ENCODE results near the gene TUBA4B.
"Not testable (repeated sequence)": the region's sequence is repeated elsewhere in the genome, so short reads cannot be mapped to it uniquely, and the experiment has no call there.

The TUBA4B gene

GRCh38 chr2:219286436-219287115 lies 33.5 kb downstream of the TUBA4B start:
- DNase-seq (ENCODE audit: low read depth, low spot score) = no peak

GRCh38 chr2:219287116-219287440 lies 34.0 kb downstream of the TUBA4B start:
- not testable (repeated sequence) for H3K27me3 ChIP-seq (ENCODE audit: control insufficient read depth, insufficient read depth, low read length); H3K4me1 ChIP-seq (ENCODE audit: control insufficient read depth, insufficient read depth, low read length); DNase-seq (ENCODE audit: low read depth, low spot score); H3K36me3 ChIP-seq (ENCODE audit: control insufficient read depth, insufficient read depth, low read length); H3K9me3 ChIP-seq (ENCODE audit: control insufficient read depth, insufficient read depth, low read length); H3K4me3 ChIP-seq (ENCODE audit: low read length); H3K27ac ChIP-seq (ENCODE audit: low read length)
- WGBS (ENCODE audit: insufficient coverage, insufficient read length) = no CpG with 5 or more reads among the region's 6 CpGs

More at GRCh38 chr2:219286436-219287115, 33.5 kb downstream of the TUBA4B start:
- Histone ChIP-seq H3K27ac (ENCODE audit: low read length) (no peak overlapping the region), H3K4me1 (ENCODE audit: control insufficient read depth, insufficient read depth, low read length) (peaks cover 7% of the 10 kb centered on the region; the same call in 1 of the 2 replicates), H3K4me3 (ENCODE audit: low read length) (no peak overlapping the region), H3K36me3 (ENCODE audit: control insufficient read depth, insufficient read depth, low read length) (peaks cover 4% of the 10 kb centered on the region), H3K27me3 (ENCODE audit: control insufficient read depth, insufficient read depth, low read length) (no peaks in the 10 kb centered on the region), H3K9me3 (ENCODE audit: control insufficient read depth, insufficient read depth, low read length) (no peaks in the 10 kb centered on the region)
- WGBS (ENCODE audit: insufficient coverage, insufficient read length) = no CpG with 5 or more reads among the region's 12 CpGs

- no peak for DNase-seq (ENCODE audit: low read depth, low spot score)
- WGBS (ENCODE audit: insufficient coverage, insufficient read length) = no CpG with 5 or more reads among the region's 10 CpGs
- H3K4me3 ChIP-seq (ENCODE audit: low read length) = no peak overlapping the region
- H3K4me1 ChIP-seq (ENCODE audit: control insufficient read depth, insufficient read depth, low read length) = peaks cover 7% of the 10 kb centered on the region; the same call in 1 of the 2 replicates
- H3K36me3 ChIP-seq (ENCODE audit: control insufficient read depth, insufficient read depth, low read length) = peaks cover 4% of the 10 kb centered on the region
- no peaks in the 10 kb centered on the region for H3K27me3 ChIP-seq (ENCODE audit: control insufficient read depth, insufficient read depth, low read length)
- H3K27ac ChIP-seq (ENCODE audit: low read length) = no peak overlapping the region
- no peaks in the 10 kb centered on the region for H3K9me3 ChIP-seq (ENCODE audit: control insufficient read depth, insufficient read depth, low read length)
These were observed 34.7 kb downstream of the TUBA4B start for GRCh38 chr2:219287580-219288265.

- H3K27ac ChIP-seq (ENCODE audit: low read length) = no peak overlapping the region
- H3K36me3 ChIP-seq (ENCODE audit: control insufficient read depth, insufficient read depth, low read length) = peaks cover 4% of the 10 kb centered on the region
- H3K27me3 ChIP-seq (ENCODE audit: control insufficient read depth, insufficient read depth, low read length) = no peaks in the 10 kb centered on the region
- no peaks in the 10 kb centered on the region for H3K9me3 ChIP-seq (ENCODE audit: control insufficient read depth, insufficient read depth, low read length)
- no CpG with 5 or more reads among the region's 6 CpGs for WGBS (ENCODE audit: insufficient coverage, insufficient read length)
- peaks cover 9% of the 10 kb centered on the region; the same call in 1 of the 2 replicates for H3K4me1 ChIP-seq (ENCODE audit: control insufficient read depth, insufficient read depth, low read length)
- no peak for DNase-seq (ENCODE audit: low read depth, low spot score)
- no peak overlapping the region for H3K4me3 ChIP-seq (ENCODE audit: low read length)
These were observed 36.1 kb downstream of the TUBA4B start for GRCh38 chr2:219289195-219289536.

GRCh38 chr2:219289537-219290361 lies 36.7 kb downstream of the TUBA4B start:
- WGBS (ENCODE audit: insufficient coverage, insufficient read length) = no CpG with 5 or more reads among the region's 16 CpGs
- H3K9me3 ChIP-seq (ENCODE audit: control insufficient read depth, insufficient read depth, low read length) = no peaks in the 10 kb centered on the region
- no peak overlapping the region for H3K4me3 ChIP-seq (ENCODE audit: low read length)
- DNase-seq (ENCODE audit: low read depth, low spot score) = no peak
- no peak overlapping the region for H3K27ac ChIP-seq (ENCODE audit: low read length)
- H3K36me3 ChIP-seq (ENCODE audit: control insufficient read depth, insufficient read depth, low read length) = no peaks in the 10 kb centered on the region; the same call in 1 of the 2 replicates
- no peaks in the 10 kb centered on the region for H3K27me3 ChIP-seq (ENCODE audit: control insufficient read depth, insufficient read depth, low read length)
- H3K4me1 ChIP-seq (ENCODE audit: control insufficient read depth, insufficient read depth, low read length) = peaks cover 9% of the 10 kb centered on the region; the same call in 1 of the 2 replicates

- WGBS (ENCODE audit: insufficient coverage, insufficient read length) = no CpG with 5 or more reads among the region's 16 CpGs
- H3K4me1 ChIP-seq (ENCODE audit: control insufficient read depth, insufficient read depth, low read length) = peaks cover 11% of the 10 kb centered on the region
- no peaks in the 10 kb centered on the region; the same call in 1 of the 2 replicates for H3K36me3 ChIP-seq (ENCODE audit: control insufficient read depth, insufficient read depth, low read length)
- H3K4me3 ChIP-seq (ENCODE audit: low read length) = no peak overlapping the region
- no peak overlapping the region for H3K27ac ChIP-seq (ENCODE audit: low read length)
- DNase-seq (ENCODE audit: low read depth, low spot score) = no peak
- no peaks in the 10 kb centered on the region for H3K9me3 ChIP-seq (ENCODE audit: control insufficient read depth, insufficient read depth, low read length)
- H3K27me3 ChIP-seq (ENCODE audit: control insufficient read depth, insufficient read depth, low read length) = peaks cover 2% of the 10 kb centered on the region; the same call in 1 of the 2 replicates
These were observed 37.5 kb downstream of the TUBA4B start for GRCh38 chr2:219290381-219291171.

GRCh38 chr2:219291394-219291793 lies 38.4 kb downstream of the TUBA4B start:
- H3K27me3 ChIP-seq (ENCODE audit: control insufficient read depth, insufficient read depth, low read length) = peaks cover 2% of the 10 kb centered on the region; the same call in 1 of the 2 replicates
- no CpG with 5 or more reads among the region's 7 CpGs for WGBS (ENCODE audit: insufficient coverage, insufficient read length)

GRCh38 chr2:219291910-219292490 lies 39.0 kb downstream of the TUBA4B start:
- Histone ChIP-seq H3K27ac (ENCODE audit: low read length) (no peak overlapping the region), H3K36me3 (ENCODE audit: control insufficient read depth, insufficient read depth, low read length) (no peaks in the 10 kb centered on the region; the same call in 1 of the 2 replicates), H3K4me3 (ENCODE audit: low read length) (no peak overlapping the region), H3K27me3 (ENCODE audit: control insufficient read depth, insufficient read depth, low read length) (peaks cover 2% of the 10 kb centered on the region; the same call in 1 of the 2 replicates), H3K4me1 (ENCODE audit: control insufficient read depth, insufficient read depth, low read length) (peaks cover 3% of the 10 kb centered on the region; the same call in 1 of the 2 replicates), H3K9me3 (ENCODE audit: control insufficient read depth, insufficient read depth, low read length) (no peaks in the 10 kb centered on the region)
- no peak for DNase-seq (ENCODE audit: low read depth, low spot score)
- WGBS (ENCODE audit: insufficient coverage, insufficient read length) = no CpG with 5 or more reads among the region's 4 CpGs

More at GRCh38 chr2:219291394-219291793, 38.4 kb downstream of the TUBA4B start:
- DNase-seq (ENCODE audit: low read depth, low spot score) = no peak
- Histone ChIP-seq H3K4me1 (ENCODE audit: control insufficient read depth, insufficient read depth, low read length) (peaks cover 8% of the 10 kb centered on the region; the same call in 1 of the 2 replicates), H3K36me3 (ENCODE audit: control insufficient read depth, insufficient read depth, low read length) (no peaks in the 10 kb centered on the region; the same call in 1 of the 2 replicates), H3K4me3 (ENCODE audit: low read length) (no peak overlapping the region), H3K9me3 (ENCODE audit: control insufficient read depth, insufficient read depth, low read length) (no peaks in the 10 kb centered on the region), H3K27ac (ENCODE audit: low read length) (no peak overlapping the region)

- H3K4me3 ChIP-seq (ENCODE audit: low read length) = no peak overlapping the region
- peaks cover 3% of the 10 kb centered on the region; the same call in 1 of the 2 replicates for H3K4me1 ChIP-seq (ENCODE audit: control insufficient read depth, insufficient read depth, low read length)
- H3K27me3 ChIP-seq (ENCODE audit: control insufficient read depth, insufficient read depth, low read length) = peaks cover 2% of the 10 kb centered on the region; the same call in 1 of the 2 replicates
- no CpG with 5 or more reads among the region's 9 CpGs for WGBS (ENCODE audit: insufficient coverage, insufficient read length)
- no peaks in the 10 kb centered on the region; the same call in 1 of the 2 replicates for H3K36me3 ChIP-seq (ENCODE audit: control insufficient read depth, insufficient read depth, low read length)
- no peak overlapping the region for H3K27ac ChIP-seq (ENCODE audit: low read length)
- DNase-seq (ENCODE audit: low read depth, low spot score) = no peak
- H3K9me3 ChIP-seq (ENCODE audit: control insufficient read depth, insufficient read depth, low read length) = no peaks in the 10 kb centered on the region
These were observed 39.6 kb downstream of the TUBA4B start for GRCh38 chr2:219292616-219293015.
